Measurements from ENCODE around the gene PROKR1. TPM values are rescaled to one million over a fixed set of nuclear protein-coding genes. Genes with fewer than 3 reads are reported as not detected.

PROKR1 gene
- total RNA-seq, 1 experiment from 2014 or later = not detected

DNA sequence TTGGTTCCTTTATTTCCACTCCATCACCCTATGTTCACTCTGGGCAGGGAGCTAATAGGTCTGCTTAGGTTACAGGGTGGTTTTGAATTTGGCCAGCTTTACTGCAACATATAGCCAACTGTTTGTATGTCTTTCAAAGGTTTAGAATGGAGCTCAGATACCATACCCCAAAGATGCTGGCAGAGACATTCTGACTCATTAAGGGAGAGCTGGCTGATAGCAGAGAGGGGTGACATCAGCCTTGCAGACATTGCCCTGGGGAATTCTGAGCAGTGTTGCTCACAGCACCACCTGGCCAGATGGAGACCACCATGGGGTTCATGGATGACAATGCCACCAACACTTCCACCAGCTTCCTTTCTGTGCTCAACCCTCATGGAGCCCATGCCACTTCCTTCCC lies 2.1 kb downstream of the PROKR1 start:
- Mint-ChIP-seq H3K27ac (ENCODE audit: unreplicated experiment) (no peak overlapping the region), H3K9me3 (ENCODE audit: low read depth, unreplicated experiment) (no peaks in the 10 kb centered on the region), H3K36me3 (ENCODE audit: insufficient read depth, unreplicated experiment) (no peaks in the 10 kb centered on the region), H3K4me3 (ENCODE audit: low read depth, unreplicated experiment) (no peak overlapping the region), H3K4me1 (ENCODE audit: low read depth, unreplicated experiment) (no peaks in the 10 kb centered on the region), H3K27me3 (ENCODE audit: unreplicated experiment) (peaks cover 100% of the 10 kb centered on the region)
- CTCF ChIA-PET = interaction anchor here (2.3 kb wide), 1 partner anchor 158 kb away, joined by 10 read pairs; no protein-coding TSS in a partner anchor
- no TSS peak for BruUV-seq (replicated peaks)
- no peak for DNase-seq
- intact Hi-C loops (cut with micrococcal nuclease; ENCODE audit: unreplicated experiment) = no loop called here
- TF ChIP-seq, protein P1, sequence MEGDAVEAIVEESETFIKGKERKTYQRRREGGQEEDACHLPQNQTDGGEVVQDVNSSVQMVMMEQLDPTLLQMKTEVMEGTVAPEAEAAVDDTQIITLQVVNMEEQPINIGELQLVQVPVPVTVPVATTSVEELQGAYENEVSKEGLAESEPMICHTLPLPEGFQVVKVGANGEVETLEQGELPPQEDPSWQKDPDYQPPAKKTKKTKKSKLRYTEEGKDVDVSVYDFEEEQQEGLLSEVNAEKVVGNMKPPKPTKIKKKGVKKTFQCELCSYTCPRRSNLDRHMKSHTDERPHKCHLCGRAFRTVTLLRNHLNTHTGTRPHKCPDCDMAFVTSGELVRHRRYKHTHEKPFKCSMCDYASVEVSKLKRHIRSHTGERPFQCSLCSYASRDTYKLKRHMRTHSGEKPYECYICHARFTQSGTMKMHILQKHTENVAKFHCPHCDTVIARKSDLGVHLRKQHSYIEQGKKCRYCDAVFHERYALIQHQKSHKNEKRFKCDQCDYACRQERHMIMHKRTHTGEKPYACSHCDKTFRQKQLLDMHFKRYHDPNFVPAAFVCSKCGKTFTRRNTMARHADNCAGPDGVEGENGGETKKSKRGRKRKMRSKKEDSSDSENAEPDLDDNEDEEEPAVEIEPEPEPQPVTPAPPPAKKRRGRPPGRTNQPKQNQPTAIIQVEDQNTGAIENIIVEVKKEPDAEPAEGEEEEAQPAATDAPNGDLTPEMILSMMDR (IDR thresholded peaks at IDR 0.05; ENCODE audit: unreplicated experiment) = no peak

DNA sequence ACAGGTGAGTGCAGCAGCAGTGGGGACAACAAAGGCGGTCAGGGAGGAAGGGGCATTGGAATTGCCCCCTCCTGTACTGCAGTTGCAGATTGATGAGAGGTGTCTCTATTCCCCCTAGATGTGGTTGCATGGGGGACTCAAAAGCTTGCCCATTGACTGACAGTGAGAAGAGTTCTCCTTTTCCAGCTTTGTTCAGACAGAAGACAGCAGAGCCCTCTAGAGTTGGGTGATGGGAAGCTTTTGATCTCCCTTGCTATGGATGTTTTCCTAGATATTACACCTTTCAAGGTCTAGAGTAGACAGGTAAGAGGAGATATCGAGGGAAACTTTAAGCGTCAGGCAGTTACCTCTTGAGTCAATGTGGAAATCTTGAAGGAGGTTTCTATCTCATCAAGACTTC lies 2.9 kb downstream of the PROKR1 start:
- Mint-ChIP-seq H3K36me3 (ENCODE audit: insufficient read depth, unreplicated experiment) (no peaks in the 10 kb centered on the region), H3K27ac (ENCODE audit: unreplicated experiment) (no peak overlapping the region), H3K9me3 (ENCODE audit: low read depth, unreplicated experiment) (no peaks in the 10 kb centered on the region), H3K4me1 (ENCODE audit: low read depth, unreplicated experiment) (no peaks in the 10 kb centered on the region), H3K4me3 (ENCODE audit: low read depth, unreplicated experiment) (no peak overlapping the region), H3K27me3 (ENCODE audit: unreplicated experiment) (peaks cover 100% of the 10 kb centered on the region)
- TF ChIP-seq, protein P1 (IDR thresholded peaks at IDR 0.05; ENCODE audit: unreplicated experiment) = no peak
- intact Hi-C loops (cut with micrococcal nuclease; ENCODE audit: unreplicated experiment) = loop anchor here (1.0 kb wide), 1 partner anchor 159 kb away; no protein-coding TSS in a partner anchor
- no TSS peak for BruUV-seq (replicated peaks)
- DNase-seq = no peak
- CTCF ChIA-PET = interaction anchor here (0.7 to 2.3 kb wide), 4 partner anchors 158 to 278 kb away, joined by 3 to 10 read pairs (median 3); partner anchors contain the start of genes APLF and FBXO48

DNA sequence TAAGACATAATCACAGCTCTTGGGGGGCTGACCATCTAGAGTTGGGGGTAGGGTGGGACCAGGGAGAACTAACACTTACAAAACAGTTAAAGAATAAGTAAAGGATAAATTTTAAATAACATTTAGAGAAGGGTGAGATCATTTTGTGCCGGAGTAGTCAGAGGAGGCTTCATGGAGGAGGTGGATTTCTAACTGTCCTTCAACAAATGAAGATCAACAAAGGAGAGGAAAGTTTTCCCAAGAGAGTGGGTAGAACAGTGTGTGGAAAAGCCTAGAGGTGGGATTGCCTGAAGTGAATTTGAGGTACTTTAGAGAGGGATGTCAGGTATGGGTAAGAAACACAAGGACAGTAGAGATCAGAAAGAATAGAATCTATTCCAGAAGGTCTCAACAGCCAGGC lies 7.3 kb downstream of the PROKR1 start:
- Mint-ChIP-seq H3K4me3 (ENCODE audit: low read depth, unreplicated experiment) (no peak overlapping the region), H3K4me1 (ENCODE audit: low read depth, unreplicated experiment) (no peaks in the 10 kb centered on the region), H3K36me3 (ENCODE audit: insufficient read depth, unreplicated experiment) (no peaks in the 10 kb centered on the region), H3K9me3 (ENCODE audit: low read depth, unreplicated experiment) (no peaks in the 10 kb centered on the region), H3K27me3 (ENCODE audit: unreplicated experiment) (peaks cover 100% of the 10 kb centered on the region), H3K27ac (ENCODE audit: unreplicated experiment) (no peak overlapping the region)
- no TSS peak for BruUV-seq (replicated peaks)
- TF ChIP-seq, protein P1 (IDR thresholded peaks at IDR 0.05; ENCODE audit: unreplicated experiment) = no peak
- DNase-seq = no peak
- intact Hi-C loops (cut with micrococcal nuclease; ENCODE audit: unreplicated experiment) = no loop called here
- CTCF ChIA-PET = no interaction called here

DNA sequence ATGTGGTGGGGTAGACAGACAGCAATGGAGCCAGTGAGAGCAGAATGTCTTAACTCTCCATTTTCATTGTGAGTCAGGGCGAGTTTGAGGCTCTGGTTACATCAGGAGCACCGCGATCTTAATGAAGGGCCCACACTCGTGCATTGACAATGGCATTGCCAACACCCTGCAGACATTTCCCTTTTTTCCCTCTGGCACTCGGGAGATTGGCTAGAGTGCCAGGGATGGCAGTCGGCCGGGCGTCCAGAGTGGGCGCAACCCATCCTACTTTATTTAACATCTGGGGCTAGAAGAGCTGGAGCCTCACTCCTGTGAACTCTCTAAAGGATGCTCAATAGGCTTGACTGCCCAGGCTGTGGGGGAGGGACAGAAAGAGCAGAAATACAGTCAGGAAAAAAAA lies 9.7 kb downstream of the PROKR1 start:
- H3K27me3 Mint-ChIP-seq (ENCODE audit: unreplicated experiment) = peaks cover 97% of the 10 kb centered on the region
- intact Hi-C loops (cut with micrococcal nuclease; ENCODE audit: unreplicated experiment) = no loop called here
- no peaks in the 10 kb centered on the region for H3K4me1 Mint-ChIP-seq (ENCODE audit: low read depth, unreplicated experiment)
- CTCF ChIA-PET = no interaction called here
- no peaks in the 10 kb centered on the region for H3K36me3 Mint-ChIP-seq (ENCODE audit: insufficient read depth, unreplicated experiment)
- BruUV-seq (replicated peaks) = no TSS peak
- H3K4me3 Mint-ChIP-seq (ENCODE audit: low read depth, unreplicated experiment) = no peak overlapping the region
- H3K27ac Mint-ChIP-seq (ENCODE audit: unreplicated experiment) = no peak overlapping the region
- no peak for DNase-seq
- TF ChIP-seq, protein P1 (IDR thresholded peaks at IDR 0.05; ENCODE audit: unreplicated experiment) = no peak
- no peaks in the 10 kb centered on the region for H3K9me3 Mint-ChIP-seq (ENCODE audit: low read depth, unreplicated experiment)
